RPMI8226 (cell line): ENCODE data around the gene LINGO1.

Source experiments
- DNase-seq: peaks from one replicate; pipeline ENCODE4 v3.0.0-alpha.2; 2015

Gene LINGO1

DNA sequence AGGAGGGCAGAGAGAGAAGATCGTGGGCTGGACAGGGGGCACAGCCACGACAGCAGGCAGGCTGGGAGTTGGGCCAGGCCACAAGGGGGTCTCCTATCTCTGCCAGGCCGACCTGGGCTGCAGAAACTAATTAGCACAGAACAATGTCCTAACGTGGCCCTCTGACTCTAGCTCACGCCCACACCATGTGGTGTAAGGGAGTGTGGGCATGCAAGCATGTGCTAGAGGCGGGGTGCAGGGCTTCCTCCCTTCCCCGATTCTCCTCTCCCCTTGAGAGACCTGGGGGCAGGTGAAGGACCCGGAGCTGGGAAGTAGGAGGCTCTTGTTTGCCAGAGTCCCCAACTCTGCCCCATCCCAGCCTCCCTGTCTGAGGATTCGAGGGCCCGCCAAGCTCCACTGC, 65.5 kb downstream of the LINGO1 start:
- DNase-seq = no peak

- no peak for DNase-seq
These were observed 66.6 kb downstream of the LINGO1 start for GRCh38 chr15:77566092-77566491.

DNA sequence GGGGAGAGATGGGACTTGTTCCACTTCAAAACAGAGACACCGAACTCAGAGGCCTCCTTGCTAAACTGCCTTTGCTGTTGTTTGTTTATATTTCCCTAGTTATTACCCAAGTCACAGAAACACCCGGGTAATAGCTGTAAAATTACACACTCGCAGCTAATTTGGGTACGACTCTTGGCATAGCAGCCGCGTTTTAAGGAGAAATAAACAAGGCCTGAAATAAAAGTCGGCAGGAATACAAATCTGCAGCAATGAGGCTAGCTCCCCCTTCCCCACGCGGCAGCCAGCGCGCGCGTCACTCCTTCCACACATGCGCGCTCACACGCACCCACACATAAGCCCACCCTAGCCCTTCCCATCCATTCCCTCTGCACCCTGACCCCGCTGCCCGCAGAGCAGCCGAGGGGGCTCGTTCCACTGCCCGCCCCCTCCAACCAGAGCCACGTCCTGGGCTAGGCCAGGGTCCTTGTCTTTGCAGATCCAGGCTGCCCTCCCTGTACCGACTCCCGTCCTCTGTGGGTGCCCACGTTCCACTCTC, 67.3 kb downstream of the LINGO1 start:
- no peak for DNase-seq

GRCh38 chr15:77564938-77565337, 67.8 kb downstream of the LINGO1 start:
- no peak for DNase-seq

GRCh38 chr15:77564341-77564740, 68.4 kb downstream of the LINGO1 start:
- DNase-seq = no peak

DNA sequence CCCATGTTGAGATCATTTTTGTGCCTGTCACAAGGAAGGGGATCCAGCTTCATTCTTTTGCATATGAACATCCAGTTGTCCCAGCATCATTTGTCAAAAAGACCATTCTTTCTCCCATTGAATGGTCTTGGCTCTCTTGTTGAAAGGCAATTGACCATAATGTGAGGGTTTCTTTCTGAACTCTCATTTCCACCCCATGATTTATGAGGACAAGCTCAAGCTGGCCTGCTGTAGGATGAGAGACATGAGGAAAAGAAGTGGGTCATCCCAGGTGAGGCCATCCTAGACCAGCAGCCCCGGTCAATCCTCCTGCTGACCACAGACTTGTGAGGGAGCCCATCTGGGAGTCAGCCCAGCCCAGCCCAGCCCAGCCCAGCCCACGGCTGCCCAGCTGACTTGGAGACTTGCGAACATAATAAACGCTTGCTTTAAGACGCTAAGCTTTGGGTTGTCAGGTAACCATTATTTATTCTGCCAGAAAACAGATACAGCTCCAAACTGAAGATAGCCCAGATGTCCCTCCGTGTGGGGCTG, 69.0 kb downstream of the LINGO1 start:
- DNase-seq = no peak
